Activated naive CD4-positive, alpha-beta T cell treated with anti-CD3 and anti-CD28 coated beads for 36 hours (primary cell): ENCODE results near the gene RERE. TPM values are rescaled to one million over a fixed set of nuclear protein-coding genes. Genes with fewer than 3 reads are reported as not detected.
A peak's percentile ranks its signal among the peaks of the same experiment; 100 is the strongest.

Source experiments
- CTCF ChIA-PET: fragments of 350-600 bp; sonication (Branson Sonifier 250); formaldehyde crosslinking; loops from one replicate; lab custom pipeline; 2021; ENCODE audit warnings: antibody characterized with exemption; lab: Charles Lee
- DNase-seq: peaks from one replicate; pipeline ENCODE4 v3.0.0-alpha.2; 2020
- H3K27ac Mint-ChIP-seq: one replicate; pipeline ENCODE4 v1.8.0; 2021; ENCODE audit warnings: mild to moderate bottlenecking, mixed read lengths
- H3K27me3 Mint-ChIP-seq: one replicate; pipeline ENCODE4 v1.8.0; 2021; ENCODE audit warnings: low read depth, mixed read lengths
- H3K36me3 Mint-ChIP-seq: one replicate; pipeline ENCODE4 v1.8.0; 2021; ENCODE audit warnings: low read depth, mixed read lengths
- H3K4me1 Mint-ChIP-seq: one replicate; pipeline ENCODE4 v1.8.0; 2021; ENCODE audit warnings: low read depth, mixed read lengths
- H3K4me3 Mint-ChIP-seq: one replicate; pipeline ENCODE4 v1.8.0; 2021; ENCODE audit warnings: mild to moderate bottlenecking, moderate library complexity, mixed read lengths
- H3K9me3 Mint-ChIP-seq: one replicate; pipeline ENCODE4 v1.8.0; 2021; ENCODE audit warnings: mixed read lengths
- intact Hi-C: fragments of 100-400 bp; cut with micrococcal nuclease; formaldehyde crosslinking; loops from one replicate; pipeline ENCODE4 v1.15.1; 2023
- total RNA-seq, 2 experiments: library from RNA; stranded (reverse); gene quantifications; one replicate each; pipeline ENCODE4 v1.2.3, GENCODE V29; 2021

Gene RERE
- total RNA-seq, 2 experiments from 2014 or later, result 46.4 to 47.6 TPM

- Mint-ChIP-seq H3K27me3 (no peaks in the 10 kb centered on the region), H3K4me1 (peaks cover 4% of the 10 kb centered on the region), H3K36me3 (peaks cover 2% of the 10 kb centered on the region), H3K27ac (no peak overlapping the region), H3K9me3 (no peaks in the 10 kb centered on the region), H3K4me3 (no peak overlapping the region)
- CTCF ChIA-PET, result interaction anchor here (0.6 to 4.4 kb wide), 12 partner anchors 9 to 335 kb away, joined by 3 to 40 read pairs (median 4); partner anchors contain the start of gene SLC45A1
- DNase-seq, result peak; percentile 75
- intact Hi-C loops, result loop anchor here (1.0 kb wide), 3 partner anchors 318 to 367 kb away; no protein-coding TSS in a partner anchor
Measured at GRCh38 chr1:8348777-8349472, 468.5 kb downstream of the RERE start.

DNA sequence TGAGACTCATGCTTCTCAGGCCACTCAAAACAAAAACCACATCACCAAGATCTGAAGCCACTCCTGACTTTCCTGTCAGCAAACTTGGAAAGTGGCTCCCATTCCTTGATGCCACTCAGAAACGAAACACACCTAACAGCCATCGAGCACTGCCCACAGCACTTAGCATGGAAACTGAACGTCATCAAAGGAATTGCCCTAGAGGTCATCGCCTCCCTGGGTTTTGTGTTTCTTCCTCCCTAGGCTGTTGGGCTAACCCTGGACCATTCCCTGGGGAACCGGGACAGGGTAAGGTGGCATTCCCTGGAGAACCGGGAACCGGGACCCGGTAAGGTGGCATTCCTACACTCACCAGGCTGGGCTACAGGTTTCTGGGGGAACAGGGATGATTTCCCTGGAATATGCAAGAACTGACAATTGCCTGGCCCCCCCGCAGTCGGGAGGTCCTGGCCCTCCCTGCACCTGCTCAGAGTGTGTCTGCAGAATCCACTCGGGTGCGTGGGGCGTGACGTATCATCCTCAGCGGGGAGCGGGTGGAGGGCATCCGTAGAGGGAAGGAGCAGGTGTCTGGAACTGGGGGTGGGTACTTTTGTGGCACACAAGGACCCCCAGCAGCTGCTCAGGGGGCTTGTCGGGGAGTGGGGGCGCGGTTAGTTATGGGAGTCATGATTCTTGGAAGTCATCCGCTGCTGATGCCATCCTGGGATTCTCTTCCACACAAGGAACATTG, 469.2 kb downstream of the RERE start:
- H3K9me3 Mint-ChIP-seq, result no peaks in the 10 kb centered on the region
- DNase-seq, result no peak
- peaks cover 4% of the 10 kb centered on the region for H3K4me1 Mint-ChIP-seq
- no peaks in the 10 kb centered on the region for H3K27me3 Mint-ChIP-seq
- H3K4me3 Mint-ChIP-seq, result no peak overlapping the region
- intact Hi-C loops, result no loop called here
- peaks cover 2% of the 10 kb centered on the region for H3K36me3 Mint-ChIP-seq
- CTCF ChIA-PET, result interaction anchor here (0.6 to 4.4 kb wide), 7 partner anchors 29 to 334 kb away, joined by 3 to 40 read pairs (median 4); no protein-coding TSS in a partner anchor
- H3K27ac Mint-ChIP-seq, result no peak overlapping the region

- no peak for DNase-seq
- intact Hi-C loops, result no loop called here
- H3K36me3 Mint-ChIP-seq, result no peaks in the 10 kb centered on the region
- H3K27ac Mint-ChIP-seq, result no peak overlapping the region
- H3K9me3 Mint-ChIP-seq, result no peaks in the 10 kb centered on the region
- no peaks in the 10 kb centered on the region for H3K27me3 Mint-ChIP-seq
- CTCF ChIA-PET, result interaction anchor here (0.5 to 2.2 kb wide), 4 partner anchors 33 to 333 kb away, joined by 3 to 13 read pairs (median 4); no protein-coding TSS in a partner anchor
- no peak overlapping the region for H3K4me3 Mint-ChIP-seq
- peaks cover 4% of the 10 kb centered on the region for H3K4me1 Mint-ChIP-seq
Measured at GRCh38 chr1:8347635-8348034, 469.8 kb downstream of the RERE start.

DNA sequence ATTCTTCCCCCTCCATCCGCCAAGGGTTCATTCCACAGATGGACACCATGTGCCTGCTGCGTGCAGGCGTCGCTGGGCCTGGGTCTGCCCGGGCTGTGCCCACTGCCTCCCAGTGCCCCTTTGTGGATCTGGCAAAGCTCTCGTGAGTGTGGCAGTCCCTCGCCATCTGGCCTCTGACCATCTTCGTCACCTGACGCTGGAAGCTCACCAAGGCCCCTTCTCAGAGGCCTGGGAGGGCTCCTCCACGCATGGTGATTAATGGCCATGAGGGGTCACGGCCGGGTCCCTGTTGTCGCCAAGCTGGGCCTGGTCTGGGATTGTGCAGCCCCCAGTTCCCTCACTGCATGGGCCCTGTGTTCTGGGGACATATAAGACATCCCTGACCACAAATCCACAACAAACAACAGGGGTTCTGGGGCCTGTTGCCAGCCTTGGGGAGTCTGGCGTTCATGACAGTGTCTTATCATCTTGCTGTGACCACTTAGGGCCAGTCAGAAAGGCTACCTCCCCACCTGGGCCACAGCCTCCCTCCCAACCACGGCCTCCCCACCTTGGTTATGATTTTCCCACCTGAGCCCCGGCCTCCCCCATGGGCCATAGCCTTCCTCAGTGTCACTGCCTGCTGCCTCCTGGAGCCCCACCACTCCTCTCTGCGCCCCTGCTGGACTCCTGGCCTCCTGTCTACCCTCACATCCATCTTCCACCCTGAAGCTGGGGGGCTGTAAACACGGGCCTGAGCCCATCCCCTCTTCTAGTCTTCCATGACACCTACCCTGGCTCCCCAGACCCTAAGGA, 471.6 kb downstream of the RERE start:
- H3K4me3 Mint-ChIP-seq, result no peak overlapping the region
- H3K9me3 Mint-ChIP-seq, result no peaks in the 10 kb centered on the region
- H3K36me3 Mint-ChIP-seq, result no peaks in the 10 kb centered on the region
- DNase-seq, result no peak
- CTCF ChIA-PET, result interaction anchor here (2.2 kb wide), 1 partner anchor 331 kb away, joined by 13 read pairs; no protein-coding TSS in a partner anchor
- no peaks in the 10 kb centered on the region for H3K27me3 Mint-ChIP-seq
- H3K27ac Mint-ChIP-seq, result no peak overlapping the region
- peaks cover 4% of the 10 kb centered on the region for H3K4me1 Mint-ChIP-seq
- intact Hi-C loops, result no loop called here

- CTCF ChIA-PET, result interaction anchor here (0.7 kb wide), 1 partner anchor 26 kb away, joined by 3 read pairs; no protein-coding TSS in a partner anchor
- Mint-ChIP-seq H3K27me3 (no peaks in the 10 kb centered on the region), H3K4me1 (peaks cover 4% of the 10 kb centered on the region), H3K36me3 (no peaks in the 10 kb centered on the region), H3K4me3 (no peak overlapping the region), H3K9me3 (no peaks in the 10 kb centered on the region), H3K27ac (no peak overlapping the region)
- intact Hi-C loops, result no loop called here
- no peak for DNase-seq
Measured at GRCh38 chr1:8344893-8345507, 472.4 kb downstream of the RERE start.

DNA sequence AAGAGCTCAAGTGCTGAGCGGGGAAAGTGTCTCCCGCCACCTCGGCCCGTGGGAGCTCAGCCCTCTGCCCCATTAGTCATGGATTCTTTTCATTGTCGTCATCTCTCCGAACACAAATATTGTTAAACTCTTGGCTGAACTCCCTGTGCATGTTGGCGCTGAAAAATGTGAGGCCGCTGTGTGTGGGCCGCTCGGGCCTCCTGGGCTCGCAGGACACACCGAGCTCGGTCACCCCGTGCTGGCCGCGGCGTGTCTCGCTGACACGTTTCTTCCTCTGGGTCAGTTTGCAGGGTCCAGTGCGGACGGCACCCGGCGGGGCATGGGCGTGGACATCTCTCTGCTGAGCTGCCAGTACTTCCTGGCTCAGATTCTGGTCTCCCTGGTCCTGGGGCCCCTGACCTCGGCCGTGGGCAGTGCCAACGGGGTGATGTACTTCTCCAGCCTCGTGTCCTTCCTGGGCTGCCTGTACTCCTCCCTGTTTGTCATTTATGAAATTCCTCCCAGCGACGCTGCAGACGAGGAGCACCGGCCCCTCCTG, 473.9 kb downstream of the RERE start:
- DNase-seq, result no peak
- Mint-ChIP-seq H3K27ac (no peak overlapping the region), H3K9me3 (no peaks in the 10 kb centered on the region), H3K4me3 (no peak overlapping the region), H3K27me3 (no peaks in the 10 kb centered on the region), H3K36me3 (no peaks in the 10 kb centered on the region), H3K4me1 (no peaks in the 10 kb centered on the region)
- CTCF ChIA-PET, result interaction anchor here (0.6 kb wide), 1 partner anchor 302 kb away, joined by 3 read pairs; no protein-coding TSS in a partner anchor
- intact Hi-C loops, result no loop called here

- CTCF ChIA-PET, result interaction anchor here (0.6 kb wide), 1 partner anchor 301 kb away, joined by 3 read pairs; no protein-coding TSS in a partner anchor
- no peak overlapping the region for H3K27ac Mint-ChIP-seq
- no peaks in the 10 kb centered on the region for H3K27me3 Mint-ChIP-seq
- no peaks in the 10 kb centered on the region for H3K9me3 Mint-ChIP-seq
- H3K4me3 Mint-ChIP-seq, result no peak overlapping the region
- no peaks in the 10 kb centered on the region for H3K36me3 Mint-ChIP-seq
- no peak for DNase-seq
- intact Hi-C loops, result no loop called here
- H3K4me1 Mint-ChIP-seq, result no peaks in the 10 kb centered on the region
Measured at GRCh38 chr1:8343044-8343443, 474.4 kb downstream of the RERE start.

DNA sequence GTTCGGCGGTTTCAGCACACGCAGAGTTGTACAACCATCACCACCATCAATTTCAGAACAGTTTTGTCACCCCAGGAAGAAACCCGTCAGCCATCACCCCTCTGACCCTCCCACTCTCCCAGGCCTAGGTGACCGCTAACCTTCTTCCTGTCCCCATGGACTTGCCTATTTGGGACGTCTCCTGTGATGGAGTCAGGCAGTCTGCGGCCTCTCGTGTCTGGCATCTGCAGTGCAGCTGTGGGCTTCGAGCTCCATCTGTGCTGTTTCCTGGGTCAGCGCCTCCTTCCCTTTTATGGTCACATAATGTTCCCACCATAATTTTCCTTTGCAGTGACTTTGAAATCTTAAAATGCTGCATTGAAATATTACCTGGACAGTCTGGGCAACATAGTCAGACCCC, 475.1 kb downstream of the RERE start:
- no peak overlapping the region for H3K4me3 Mint-ChIP-seq
- H3K27ac Mint-ChIP-seq, result no peak overlapping the region
- H3K9me3 Mint-ChIP-seq, result no peaks in the 10 kb centered on the region
- H3K4me1 Mint-ChIP-seq, result no peaks in the 10 kb centered on the region
- DNase-seq, result no peak
- intact Hi-C loops, result no loop called here
- no peaks in the 10 kb centered on the region for H3K27me3 Mint-ChIP-seq
- CTCF ChIA-PET, result no interaction called here
- H3K36me3 Mint-ChIP-seq, result no peaks in the 10 kb centered on the region

DNA sequence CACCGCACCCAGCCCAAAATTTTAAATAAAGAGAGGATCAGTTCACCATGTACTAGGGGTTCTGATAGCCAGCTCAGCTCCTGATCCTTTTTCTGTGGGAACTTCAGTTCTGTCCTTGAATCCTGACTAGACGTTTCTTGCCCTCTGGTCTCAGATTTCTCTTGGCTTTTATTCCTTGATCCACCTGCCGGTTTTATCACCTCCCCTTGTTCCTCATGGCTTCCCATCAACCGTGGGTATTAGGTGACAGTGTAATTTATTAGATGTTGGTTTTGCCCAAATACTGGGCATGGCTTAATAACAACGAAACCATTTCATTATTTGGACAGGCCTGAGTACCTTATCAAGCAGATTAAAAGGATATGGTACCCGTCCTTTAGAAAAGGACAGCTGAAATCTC, 477.0 kb downstream of the RERE start:
- peaks cover 2% of the 10 kb centered on the region for H3K36me3 Mint-ChIP-seq
- CTCF ChIA-PET, result no interaction called here
- intact Hi-C loops, result no loop called here

DNA sequence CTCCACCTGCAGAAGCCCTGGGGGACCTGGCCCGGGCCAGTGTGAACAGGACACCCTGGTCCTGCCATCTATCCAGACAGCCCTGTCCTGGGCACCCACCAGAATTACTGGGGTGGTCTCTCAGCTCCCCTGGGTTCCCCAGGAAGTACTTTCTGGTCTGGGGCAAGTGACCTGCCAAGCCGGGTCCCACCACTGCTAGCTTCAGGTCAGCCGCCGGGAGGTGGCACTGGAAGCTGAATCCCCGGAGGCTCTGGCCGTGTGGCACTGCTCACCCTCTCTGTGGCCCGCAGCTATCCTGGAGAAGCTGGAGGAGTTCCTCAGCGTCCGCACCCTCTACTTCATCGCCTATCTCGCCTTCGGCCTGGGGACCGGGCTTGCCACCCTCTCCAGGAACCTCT, 478.2 kb downstream of the RERE start:
- DNase-seq, result no peak
- Mint-ChIP-seq H3K36me3 (peaks cover 2% of the 10 kb centered on the region), H3K4me1 (no peaks in the 10 kb centered on the region), H3K4me3 (no peak overlapping the region), H3K9me3 (peaks cover 3% of the 10 kb centered on the region), H3K27ac (no peak overlapping the region), H3K27me3 (no peaks in the 10 kb centered on the region)
- intact Hi-C loops, result no loop called here
- CTCF ChIA-PET, result no interaction called here

More for the DNA sequence above, 477.0 kb downstream of the RERE start:
- no peak overlapping the region for H3K4me3 Mint-ChIP-seq
- H3K27ac Mint-ChIP-seq, result no peak overlapping the region
- no peak for DNase-seq
- peaks cover 3% of the 10 kb centered on the region for H3K9me3 Mint-ChIP-seq
- no peaks in the 10 kb centered on the region for H3K27me3 Mint-ChIP-seq
- H3K4me1 Mint-ChIP-seq, result no peaks in the 10 kb centered on the region

DNA sequence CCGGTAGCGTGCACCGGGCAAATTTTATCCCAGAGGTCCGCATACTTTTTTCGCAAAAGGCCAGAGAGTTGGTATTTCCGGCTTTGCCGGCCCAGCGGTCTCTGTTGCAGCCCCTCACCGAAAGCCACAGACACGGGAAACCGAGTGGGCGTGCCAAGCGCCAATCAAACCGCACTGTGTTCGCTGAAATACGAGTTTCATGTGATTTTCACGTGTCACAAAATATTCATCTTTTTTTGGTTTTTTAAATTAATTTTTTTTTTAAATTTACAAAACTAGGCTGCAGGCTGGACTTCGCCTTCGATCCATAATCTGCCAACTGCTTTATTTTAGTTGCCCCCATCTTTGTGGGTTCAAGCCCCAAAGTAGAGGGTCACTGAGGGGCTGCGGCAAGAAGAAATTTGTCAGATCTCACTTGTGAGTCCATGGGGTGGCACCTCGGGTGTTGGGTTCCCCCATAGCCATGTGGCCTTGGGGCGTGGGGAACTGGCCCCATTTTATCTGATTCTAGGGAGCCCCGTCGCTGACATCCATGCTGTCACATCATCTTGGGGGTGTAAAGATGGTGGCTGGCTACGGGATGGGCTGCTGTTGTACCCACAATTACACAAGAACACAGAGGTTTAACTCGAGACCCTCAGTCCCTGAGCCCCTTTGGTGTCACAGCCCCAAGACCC, 478.8 kb downstream of the RERE start:
- Mint-ChIP-seq H3K9me3 (peaks cover 3% of the 10 kb centered on the region), H3K4me1 (no peaks in the 10 kb centered on the region), H3K27me3 (no peaks in the 10 kb centered on the region), H3K27ac (no peak overlapping the region), H3K36me3 (peaks cover 2% of the 10 kb centered on the region), H3K4me3 (no peak overlapping the region)
- DNase-seq, result no peak
- intact Hi-C loops, result no loop called here
- CTCF ChIA-PET, result no interaction called here
